NCI-H82 treated with DMSO at 0.1 percent for 48 hours (cell line): ENCODE measurements around the gene RNF220.
"Not testable (repeated sequence)": the region's sequence is repeated elsewhere in the genome, so short reads cannot be mapped to it uniquely, and the experiment has no call there.

Experiments
- DNase-seq: peaks from one replicate; lab custom pipeline; 2025; ENCODE audit not compliant: unreplicated experiment; lab: John Stamatoyannopoulos, UW

The RNF220 gene

DNA sequence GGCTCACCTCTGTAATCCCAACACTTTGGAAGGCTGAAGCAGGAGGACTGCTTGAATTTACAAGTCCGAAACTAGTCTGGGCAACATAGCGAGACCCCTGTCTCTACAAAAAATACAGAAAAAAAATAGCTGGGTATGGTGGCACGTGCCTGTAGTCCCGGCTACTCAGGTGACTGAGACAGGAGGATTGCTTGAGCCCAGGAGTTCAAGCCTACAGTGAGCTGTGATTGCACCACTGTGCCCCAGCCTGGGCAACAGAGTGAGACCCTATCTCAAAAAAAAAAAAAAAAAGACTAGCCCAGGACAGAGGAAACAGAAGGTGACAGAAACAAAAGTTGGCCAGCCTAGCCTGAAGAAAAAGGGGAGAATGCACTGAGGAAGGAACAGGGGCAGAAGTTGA lies 290.6 kb downstream of the RNF220 start:
- no peak for DNase-seq

DNA sequence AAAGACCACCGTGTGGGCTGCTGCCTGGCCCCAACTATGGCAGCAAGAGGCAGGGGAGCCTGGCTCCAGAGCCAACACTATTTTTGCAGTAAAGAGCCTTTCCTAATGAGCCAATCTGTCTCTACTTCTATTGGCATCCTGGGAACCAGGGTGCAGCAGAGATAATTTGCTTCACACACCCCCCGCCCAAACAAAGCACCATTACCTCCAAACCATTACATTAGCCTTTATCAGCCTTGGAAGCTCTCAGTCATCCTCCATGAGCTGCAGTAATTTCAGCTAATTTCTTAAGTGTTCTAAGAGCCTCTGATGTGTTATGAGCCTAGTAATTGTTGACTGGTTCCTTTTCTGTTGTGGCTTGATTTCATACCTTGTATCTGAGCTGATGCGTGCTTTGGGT lies 291.0 kb downstream of the RNF220 start:
- no peak for DNase-seq

- no peak for DNase-seq
Measured at GRCh38 chr1:44696789-44697345, 291.8 kb downstream of the RNF220 start.

- DNase-seq = no peak
Measured at GRCh38 chr1:44698138-44698537, 293.1 kb downstream of the RNF220 start.

GRCh38 chr1:44699375-44699774 lies 294.3 kb downstream of the RNF220 start:
- not testable (repeated sequence) for DNase-seq

DNA sequence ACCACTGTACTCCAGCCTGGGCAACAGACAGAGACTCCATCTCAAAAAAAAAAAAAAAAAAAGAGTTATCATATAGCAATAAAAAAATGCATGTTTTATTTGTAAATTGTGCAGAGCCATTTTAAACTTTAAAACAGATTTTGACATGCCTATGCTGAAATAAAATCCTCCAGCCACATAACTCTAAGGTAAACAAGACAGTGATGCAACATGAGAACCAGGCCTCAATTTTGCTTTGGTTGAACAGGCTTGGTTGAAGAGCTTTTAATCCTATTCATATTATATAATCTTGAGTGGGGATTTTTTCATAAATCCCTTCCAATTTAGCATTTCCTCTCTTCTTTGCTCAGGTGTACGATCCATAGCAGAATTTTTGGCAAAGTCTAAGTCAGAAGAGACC lies 295.5 kb downstream of the RNF220 start:
- DNase-seq = no peak

GRCh38 chr1:44701141-44701573 lies 296.1 kb downstream of the RNF220 start:
- no peak for DNase-seq
